Neural cell (in vitro differentiated cells): Measurements from ENCODE around the gene C17orf113. TPM values are rescaled to one million over a fixed set of nuclear protein-coding genes. Genes with fewer than 3 reads are reported as not detected.

Experiments used
- H2AFZ ChIP-seq: fragments of 200-600, 300-800 bp; sonication (generic), shearing (Covaris generic); 2 replicates; pipeline ENCODE4 v1.6.0; 2014; ENCODE audit warnings: low read depth, mild to moderate bottlenecking, antibody characterized with exemption, low read length, moderate library complexity
- H3F3A ChIP-seq: fragments of 200-600 bp; shearing (Covaris generic); 2 replicates; pipeline ENCODE4 v1.6.1; 2016; ENCODE audit warnings: mild to moderate bottlenecking, moderate library complexity, mixed read lengths, antibody characterized with exemption, low read length; ENCODE audit not compliant: insufficient read depth, poor library complexity, severe bottlenecking
- H3K27ac ChIP-seq: fragments of 200-600, 300-800 bp; sonication (generic), shearing (Covaris generic); 2 replicates; pipeline ENCODE4 v1.5.1; 2014; ENCODE audit warnings: mild to moderate bottlenecking, low read length, moderate library complexity
- H3K27me3 ChIP-seq: fragments of 300-800, 200-600 bp; sonication (generic), shearing (Covaris generic); 2 replicates; pipeline ENCODE4 v1.6.0; 2014; ENCODE audit warnings: mild to moderate bottlenecking, low read depth, low read length, moderate library complexity; ENCODE audit not compliant: insufficient read depth
- H3K36me3 ChIP-seq: fragments of 300-800, 200-600 bp; sonication (generic), shearing (Covaris generic); 2 replicates; pipeline ENCODE4 v1.5.1; 2014; ENCODE audit warnings: mild to moderate bottlenecking, antibody characterized with exemption, low read length, moderate library complexity; ENCODE audit not compliant: insufficient read depth
- H3K4me2 ChIP-seq: fragments of 300-800, 200-600 bp; sonication (generic), shearing (Covaris generic); 2 replicates; pipeline ENCODE4 v1.6.0; 2014; ENCODE audit warnings: mild to moderate bottlenecking, low read length
- H3K4me3 ChIP-seq: fragments of 300-800, 200-600 bp; sonication (generic), shearing (Covaris generic); 2 replicates; pipeline ENCODE4 v1.5.1; 2014; ENCODE audit warnings: mild to moderate bottlenecking, low read length, moderate library complexity
- H3K79me2 ChIP-seq: fragments of 200-600 bp; shearing (Covaris generic); replicated peaks from 2 replicates; pipeline ENCODE4 v1.6.0; 2014; ENCODE audit warnings: mild to moderate bottlenecking, low read length, moderate library complexity; ENCODE audit not compliant: insufficient read depth
- H3K9ac ChIP-seq: fragments of 300-800, 200-600 bp; sonication (generic), shearing (Covaris generic); 2 replicates; pipeline ENCODE4 v1.6.1; 2016; ENCODE audit warnings: mild to moderate bottlenecking, low read length, mixed read lengths
- H3K9me2 ChIP-seq: fragments of 200-600 bp; shearing (Covaris generic); 2 replicates; pipeline ENCODE4 v1.6.1; 2016; ENCODE audit warnings: mild to moderate bottlenecking, low read length, mixed read lengths; ENCODE audit not compliant: insufficient read depth
- H3K9me3 ChIP-seq: fragments of 200-600, 300-800 bp; sonication (generic), shearing (Covaris generic); 2 replicates; pipeline ENCODE4 v1.6.1; 2016; ENCODE audit warnings: mild to moderate bottlenecking, mixed run types, low read length, moderate library complexity, mixed read lengths
- H4K20me1 ChIP-seq: fragments of 200-600 bp; shearing (Covaris generic); 2 replicates; pipeline ENCODE4 v1.6.1; 2016; ENCODE audit warnings: mild to moderate bottlenecking, mixed run types; ENCODE audit not compliant: insufficient read depth
- EP300 ChIP-seq: fragments of 450-650 bp; conservative IDR thresholded peaks from 2 replicates; pipeline ENCODE4 v1.6.1; 2014; ENCODE audit warnings: antibody characterized with exemption, mild to moderate bottlenecking, moderate library complexity; ENCODE audit not compliant: poor library complexity, severe bottlenecking
- EZH2 ChIP-seq: fragments of 200-600, 300-800 bp; shearing (Covaris generic), sonication (generic); IDR thresholded peaks from 2 replicates; pipeline ENCODE4 v1.6.1; 2014; ENCODE audit warnings: antibody characterized with exemption, low read length, borderline replicate concordance, mild to moderate bottlenecking; ENCODE audit not compliant: insufficient read depth, poor library complexity, severe bottlenecking
- MXI1 ChIP-seq: fragments of 450-650 bp; conservative IDR thresholded peaks from 2 replicates; pipeline ENCODE4 v1.6.1; 2014; ENCODE audit warnings: antibody characterized with exemption, mild to moderate bottlenecking; ENCODE audit not compliant: poor library complexity, severe bottlenecking
- POLR2AphosphoS5 ChIP-seq: IDR thresholded peaks from 2 replicates; pipeline ENCODE4 v1.6.1; 2012
- RAD21 ChIP-seq: fragments of 450-650 bp; conservative IDR thresholded peaks from 2 replicates; pipeline ENCODE4 v1.6.1; 2014; ENCODE audit warnings: antibody characterized with exemption, mild to moderate bottlenecking, moderate library complexity
- SMC3 ChIP-seq: fragments of 450-650 bp; conservative IDR thresholded peaks from 2 replicates; pipeline ENCODE4 v1.6.1; 2014; ENCODE audit warnings: antibody characterized with exemption, mild to moderate bottlenecking, moderate library complexity; ENCODE audit not compliant: poor library complexity
- TAF1 ChIP-seq: IDR thresholded peaks from 2 replicates; pipeline ENCODE4 v1.6.1; 2012; ENCODE audit warnings: low read depth
- polyA plus RNA-seq: library from polyadenylated mRNA; depleted of rRNA; stranded (reverse); fragments of >200 nt; gene quantifications from 2 replicates; pipeline ENCODE4 v1.2.3, GENCODE V29; 2014
- TF ChIP-seq, protein P1 (sequence below): fragments of 450-650 bp; IDR thresholded peaks from 2 replicates; pipeline ENCODE4 v1.5.1; 2014; ENCODE audit warnings: antibody characterized with exemption, mild to moderate bottlenecking, moderate library complexity; ENCODE audit not compliant: poor library complexity, severe bottlenecking
- TF ChIP-seq, protein P2 (sequence below): IDR thresholded peaks from 2 replicates; pipeline ENCODE4 v1.6.1; 2012; ENCODE audit warnings: borderline replicate concordance

The C17orf113 gene
- polyA plus RNA-seq, 1 donor from 2014 or later = 5.2 TPM

DNA sequence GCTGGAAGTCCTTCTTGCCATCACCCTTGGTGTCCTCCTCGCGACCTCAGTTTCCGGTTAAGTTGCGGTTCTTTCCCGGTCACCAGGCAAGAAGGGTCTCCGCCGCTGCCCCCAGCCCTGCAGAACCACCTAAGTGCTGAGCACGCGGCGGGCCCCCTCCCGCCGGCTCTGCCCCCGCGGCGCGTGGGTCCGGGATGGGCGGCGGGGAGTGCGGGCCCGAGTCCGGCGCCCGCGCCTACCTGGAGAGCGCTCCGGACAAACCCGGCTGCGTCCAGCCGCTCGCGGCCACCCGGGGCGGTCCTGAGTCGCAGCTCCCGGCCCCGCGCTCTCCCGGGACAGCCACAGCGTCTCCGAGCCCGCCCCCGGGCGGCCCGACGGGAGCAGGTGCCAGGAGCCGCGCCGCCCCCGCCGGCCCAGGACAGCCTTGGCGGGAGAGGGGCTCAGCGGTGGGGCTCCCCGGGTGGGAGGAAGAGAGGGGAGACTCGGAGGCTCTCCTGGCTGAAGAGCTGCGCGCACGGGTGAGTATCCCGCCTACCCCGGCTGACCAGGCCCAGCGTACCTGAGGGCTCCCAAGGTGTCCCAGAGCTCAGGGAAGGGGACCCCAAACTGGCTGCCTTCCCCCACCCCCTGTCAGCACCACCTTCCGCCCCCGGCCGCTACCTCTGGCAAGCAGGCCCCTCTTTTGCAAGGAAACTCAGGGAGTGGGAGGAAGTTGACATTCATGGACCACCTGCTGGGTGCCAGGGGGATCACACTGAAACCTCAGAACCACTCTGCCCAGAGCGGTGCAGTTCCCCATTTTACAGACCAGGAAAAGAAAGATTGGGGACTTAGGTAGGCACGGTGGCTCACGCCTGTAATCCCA, 22.2 kb upstream of the C17orf113 start:
- no peak overlapping the region for H3K4me3 ChIP-seq
- H4K20me1 ChIP-seq = no peaks in the 10 kb centered on the region
- no peak overlapping the region for H3K4me2 ChIP-seq
- H3K27me3 ChIP-seq = peaks cover 38% of the 10 kb centered on the region
- TF ChIP-seq MXI1 = no peak
- TF ChIP-seq EZH2 = no peak
- TF ChIP-seq, protein P1, sequence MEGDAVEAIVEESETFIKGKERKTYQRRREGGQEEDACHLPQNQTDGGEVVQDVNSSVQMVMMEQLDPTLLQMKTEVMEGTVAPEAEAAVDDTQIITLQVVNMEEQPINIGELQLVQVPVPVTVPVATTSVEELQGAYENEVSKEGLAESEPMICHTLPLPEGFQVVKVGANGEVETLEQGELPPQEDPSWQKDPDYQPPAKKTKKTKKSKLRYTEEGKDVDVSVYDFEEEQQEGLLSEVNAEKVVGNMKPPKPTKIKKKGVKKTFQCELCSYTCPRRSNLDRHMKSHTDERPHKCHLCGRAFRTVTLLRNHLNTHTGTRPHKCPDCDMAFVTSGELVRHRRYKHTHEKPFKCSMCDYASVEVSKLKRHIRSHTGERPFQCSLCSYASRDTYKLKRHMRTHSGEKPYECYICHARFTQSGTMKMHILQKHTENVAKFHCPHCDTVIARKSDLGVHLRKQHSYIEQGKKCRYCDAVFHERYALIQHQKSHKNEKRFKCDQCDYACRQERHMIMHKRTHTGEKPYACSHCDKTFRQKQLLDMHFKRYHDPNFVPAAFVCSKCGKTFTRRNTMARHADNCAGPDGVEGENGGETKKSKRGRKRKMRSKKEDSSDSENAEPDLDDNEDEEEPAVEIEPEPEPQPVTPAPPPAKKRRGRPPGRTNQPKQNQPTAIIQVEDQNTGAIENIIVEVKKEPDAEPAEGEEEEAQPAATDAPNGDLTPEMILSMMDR = no peak
- TF ChIP-seq SMC3 = no peak
- TF ChIP-seq POLR2AphosphoS5 = no peak
- TF ChIP-seq RAD21 = no peak
- TF ChIP-seq TAF1 = no peak
- TF ChIP-seq, protein P2, sequence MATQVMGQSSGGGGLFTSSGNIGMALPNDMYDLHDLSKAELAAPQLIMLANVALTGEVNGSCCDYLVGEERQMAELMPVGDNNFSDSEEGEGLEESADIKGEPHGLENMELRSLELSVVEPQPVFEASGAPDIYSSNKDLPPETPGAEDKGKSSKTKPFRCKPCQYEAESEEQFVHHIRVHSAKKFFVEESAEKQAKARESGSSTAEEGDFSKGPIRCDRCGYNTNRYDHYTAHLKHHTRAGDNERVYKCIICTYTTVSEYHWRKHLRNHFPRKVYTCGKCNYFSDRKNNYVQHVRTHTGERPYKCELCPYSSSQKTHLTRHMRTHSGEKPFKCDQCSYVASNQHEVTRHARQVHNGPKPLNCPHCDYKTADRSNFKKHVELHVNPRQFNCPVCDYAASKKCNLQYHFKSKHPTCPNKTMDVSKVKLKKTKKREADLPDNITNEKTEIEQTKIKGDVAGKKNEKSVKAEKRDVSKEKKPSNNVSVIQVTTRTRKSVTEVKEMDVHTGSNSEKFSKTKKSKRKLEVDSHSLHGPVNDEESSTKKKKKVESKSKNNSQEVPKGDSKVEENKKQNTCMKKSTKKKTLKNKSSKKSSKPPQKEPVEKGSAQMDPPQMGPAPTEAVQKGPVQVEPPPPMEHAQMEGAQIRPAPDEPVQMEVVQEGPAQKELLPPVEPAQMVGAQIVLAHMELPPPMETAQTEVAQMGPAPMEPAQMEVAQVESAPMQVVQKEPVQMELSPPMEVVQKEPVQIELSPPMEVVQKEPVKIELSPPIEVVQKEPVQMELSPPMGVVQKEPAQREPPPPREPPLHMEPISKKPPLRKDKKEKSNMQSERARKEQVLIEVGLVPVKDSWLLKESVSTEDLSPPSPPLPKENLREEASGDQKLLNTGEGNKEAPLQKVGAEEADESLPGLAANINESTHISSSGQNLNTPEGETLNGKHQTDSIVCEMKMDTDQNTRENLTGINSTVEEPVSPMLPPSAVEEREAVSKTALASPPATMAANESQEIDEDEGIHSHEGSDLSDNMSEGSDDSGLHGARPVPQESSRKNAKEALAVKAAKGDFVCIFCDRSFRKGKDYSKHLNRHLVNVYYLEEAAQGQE = no peak
- TF ChIP-seq EP300 = no peak
- H3K27ac ChIP-seq = no peak overlapping the region
- H3F3A ChIP-seq = no peaks in the 10 kb centered on the region
- no peaks in the 10 kb centered on the region for H3K9me3 ChIP-seq
- H3K9ac ChIP-seq = no peak overlapping the region
- H3K79me2 ChIP-seq = no peaks in the 10 kb centered on the region
- no peaks in the 10 kb centered on the region for H3K36me3 ChIP-seq
- no peaks in the 10 kb centered on the region for H3K9me2 ChIP-seq
- no peak overlapping the region for H2AFZ ChIP-seq

DNA sequence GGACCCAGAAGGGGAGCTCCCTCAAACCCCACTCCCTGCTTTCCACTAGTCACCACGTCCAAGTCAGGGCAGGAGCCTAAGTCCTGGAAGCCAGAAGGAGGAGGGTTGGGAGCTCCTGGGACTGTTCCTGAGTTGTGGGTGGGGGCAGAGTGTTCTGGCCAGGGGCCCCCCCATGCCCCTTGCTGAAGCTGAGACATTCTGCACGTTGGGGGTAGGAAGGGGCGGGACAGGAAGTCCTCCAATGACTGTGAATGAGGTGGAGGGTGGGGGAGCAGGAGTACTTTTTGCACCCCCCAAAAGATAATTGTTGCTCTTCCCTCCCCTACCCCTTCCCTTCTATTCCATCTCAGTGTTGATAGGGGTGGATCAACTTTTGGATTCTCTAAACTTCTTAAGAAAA, 21.4 kb upstream of the C17orf113 start:
- no peaks in the 10 kb centered on the region for H3K79me2 ChIP-seq
- H3F3A ChIP-seq = no peaks in the 10 kb centered on the region
- no peak overlapping the region for H3K4me3 ChIP-seq
- TF ChIP-seq EZH2 (no peak), SMC3 (no peak)
- TF ChIP-seq, protein P2 = no peak
- TF ChIP-seq, protein P1 = no peak
- no peak overlapping the region for H2AFZ ChIP-seq
- no peak overlapping the region for H3K9ac ChIP-seq
- H3K36me3 ChIP-seq = no peaks in the 10 kb centered on the region
- no peaks in the 10 kb centered on the region for H3K9me2 ChIP-seq
- peaks cover 38% of the 10 kb centered on the region for H3K27me3 ChIP-seq
- no peaks in the 10 kb centered on the region for H4K20me1 ChIP-seq
- no peak overlapping the region for H3K27ac ChIP-seq
- H3K9me3 ChIP-seq = no peaks in the 10 kb centered on the region
- H3K4me2 ChIP-seq = no peak overlapping the region
